Erythroblast (primary cell): Measurements from ENCODE around the gene EBP.

Source experiments
- GATA1 ChIP-seq: IDR thresholded peaks from 2 replicates; pipeline ENCODE4 v1.6.1; 2011; ENCODE audit warnings: low read depth, mild to moderate bottlenecking, control low read depth, low read length, moderate library complexity
- POLR2A ChIP-seq: IDR thresholded peaks from 2 replicates; pipeline ENCODE4 v1.6.1; 2011; ENCODE audit warnings: mild to moderate bottlenecking, low read length

GRCh38 chrX:48515842-48516241 is 5.8 kb upstream of the EBP start:
- TF ChIP-seq POLR2A = no peak
- no peak for TF ChIP-seq GATA1
